Middle frontal gyrus (tissue), 1 donor: ENCODE results near the gene KRTAP20-3.

Experiments
- DNase-seq: peaks from one replicate; pipeline ENCODE4 v3.0.0-alpha.2; 2015; ENCODE audit warnings: low spot score; ENCODE audit errors: extremely low spot score

Gene KRTAP20-3

DNA sequence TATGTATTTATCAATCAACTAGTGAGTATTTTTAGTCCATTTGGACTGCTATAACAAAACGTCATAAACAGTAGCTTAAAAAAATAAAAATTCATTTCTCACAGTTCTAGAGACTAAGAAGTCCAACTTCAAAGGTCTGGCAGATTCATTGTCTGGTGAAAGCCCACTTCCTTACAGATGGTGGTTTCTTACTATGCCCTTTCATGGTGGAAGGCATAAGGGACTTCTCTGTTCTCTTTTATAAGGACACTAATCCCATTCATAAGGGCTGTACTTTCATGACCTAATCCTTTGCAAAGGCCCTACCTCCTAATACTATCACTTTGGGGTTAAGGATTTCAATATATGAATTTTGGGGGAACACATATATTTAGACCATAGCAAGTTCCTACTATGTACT lies 37.9 kb downstream of the KRTAP20-3 start:
- no peak for DNase-seq

DNA sequence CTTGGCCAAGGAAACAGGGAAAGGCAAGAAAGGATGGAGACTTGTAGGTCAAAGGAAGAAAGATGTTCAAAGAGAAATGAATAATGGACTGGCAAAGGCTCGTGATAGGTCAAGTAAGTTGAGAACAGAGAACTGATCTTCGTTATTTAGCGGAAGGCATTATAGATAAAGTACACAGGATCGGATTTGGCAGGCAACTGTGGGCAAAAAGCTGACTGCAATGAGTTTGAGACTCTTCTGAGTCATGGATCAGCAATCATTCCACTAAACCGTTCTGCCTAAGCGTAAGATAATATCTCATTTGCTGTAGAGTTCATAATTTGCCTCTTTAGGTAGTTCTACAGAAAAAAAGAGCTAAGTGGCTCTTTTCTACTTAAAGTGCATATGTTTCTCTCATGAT lies 41.8 kb downstream of the KRTAP20-3 start:
- DNase-seq: no peak

DNA sequence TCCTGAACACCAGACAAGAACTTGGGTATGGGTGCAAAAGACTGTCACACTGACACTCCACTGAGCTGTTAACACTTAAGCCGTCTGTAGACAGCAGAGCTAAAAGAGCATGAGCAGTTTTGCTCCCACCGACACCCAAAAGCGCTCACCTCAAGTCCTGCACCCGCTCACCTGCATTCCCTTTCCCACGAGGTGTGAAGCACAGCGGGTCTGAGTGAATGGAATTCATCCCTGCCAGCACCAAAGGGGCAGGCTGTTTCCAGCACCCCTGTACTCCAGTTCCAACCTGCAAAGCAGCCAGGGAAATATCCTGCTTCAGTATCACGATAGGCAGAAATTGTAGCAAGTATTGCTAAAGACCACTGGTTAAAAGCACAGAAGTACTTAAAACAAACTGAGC lies 47.2 kb downstream of the KRTAP20-3 start:
- no peak for DNase-seq
